MG63 (cell line): Measurements from ENCODE around the gene SLC34A3. TPM values are rescaled to one million over a fixed set of nuclear protein-coding genes. Genes with fewer than 3 reads are reported as not detected.

ENCODE experiments used
- total RNA-seq: library from RNA; depleted of rRNA; stranded (reverse); fragments of >200 nt; shearing (Covaris generic); gene quantifications from 2 replicates; pipeline ENCODE4 v1.2.3, GENCODE V29; 2014; ENCODE audit warnings: low replicate concordance; rRNA removed

The SLC34A3 gene
- total RNA-seq, 1 experiment from 2014 or later, result not detected

Other genes with a start within 250 kb of the SLC34A3 start
- not detected in 2 replicates for gene LCNL1, start 247.9 kb upstream of the SLC34A3 start, total RNA-seq
- 27.5 and 63.0 TPM in 2 replicates for gene PAXX, start 238.5 kb upstream of the SLC34A3 start, total RNA-seq
- gene CLIC3, start 234.3 kb upstream of the SLC34A3 start, total RNA-seq, result not detected in 2 replicates
- 10.9 and 11.7 TPM in 2 replicates for gene ABCA2, start 202.7 kb upstream of the SLC34A3 start, total RNA-seq
- gene FUT7, start 198.8 kb upstream of the SLC34A3 start, total RNA-seq, result not detected in 2 replicates
- gene NPDC1, start 184.7 kb upstream of the SLC34A3 start, total RNA-seq, result 86.9 and 253 TPM in 2 replicates
- not detected in 2 replicates for gene ENTPD2, start 176.8 kb upstream of the SLC34A3 start, total RNA-seq
- gene SAPCD2, start 160.3 kb upstream of the SLC34A3 start, total RNA-seq, result 20.8 and 32.5 TPM in 2 replicates
- gene UAP1L1, start 153.4 kb upstream of the SLC34A3 start, total RNA-seq, result 8.2 and 12.2 TPM in 2 replicates
- 77.1 and 83.1 TPM in 2 replicates for gene MAN1B1, start 143.9 kb upstream of the SLC34A3 start, total RNA-seq
- 53.6 and 57.8 TPM in 2 replicates for gene DPP7, start 116.2 kb upstream of the SLC34A3 start, total RNA-seq
- gene GRIN1, start 91.7 kb upstream of the SLC34A3 start, total RNA-seq, result not detected in 2 replicates
- not detected in 2 replicates for gene LRRC26, start 60.9 kb upstream of the SLC34A3 start, total RNA-seq
- gene TMEM210, start 58.8 kb upstream of the SLC34A3 start, total RNA-seq, result not detected in 2 replicates
- gene ANAPC2, start 42.3 kb upstream of the SLC34A3 start, total RNA-seq, result 31.1 and 34.6 TPM in 2 replicates
- gene SSNA1, start 42.2 kb upstream of the SLC34A3 start, total RNA-seq, result 161 and 267 TPM in 2 replicates
- gene TPRN, start 30.2 kb upstream of the SLC34A3 start, total RNA-seq, result 6.2 and 12.0 TPM in 2 replicates
- 33.5 and 61.7 TPM in 2 replicates for gene TMEM203, start 25.3 kb upstream of the SLC34A3 start, total RNA-seq
- gene NDOR1, start 25.2 kb upstream of the SLC34A3 start, total RNA-seq, result 2.0 and 5.7 TPM in 2 replicates
- not detected in 2 replicates for gene RNF208, start 8.7 kb upstream of the SLC34A3 start, total RNA-seq
- 0.89 and 1.5 TPM in 2 replicates for gene CYSRT1, start 5.7 kb upstream of the SLC34A3 start, total RNA-seq
- gene RNF224, start 3.4 kb upstream of the SLC34A3 start, total RNA-seq, result not detected in 2 replicates
- 577 and 829 TPM in 2 replicates for gene TUBB4B, start 10.4 kb downstream of the SLC34A3 start, total RNA-seq
- not detected in 2 replicates for gene STPG3, start 20.4 kb downstream of the SLC34A3 start, total RNA-seq
- gene NELFB, start 24.4 kb downstream of the SLC34A3 start, total RNA-seq, result 56.3 and 75.6 TPM in 2 replicates
- gene TOR4A, start 46.8 kb downstream of the SLC34A3 start, total RNA-seq, result 2.3 and 2.9 TPM in 2 replicates
- gene NRARP, start 71.4 kb downstream of the SLC34A3 start, total RNA-seq, result 0.16 TPM in 1 of 2 replicates, not detected in the other
- gene EXD3, start 192.3 kb downstream of the SLC34A3 start, total RNA-seq, result 1.2 TPM in 2 replicates
- not detected in 2 replicates for gene NOXA1, start 192.5 kb downstream of the SLC34A3 start, total RNA-seq
- not detected in 2 replicates for gene ENTPD8, start 210.5 kb downstream of the SLC34A3 start, total RNA-seq
- gene NSMF, start 228.4 kb downstream of the SLC34A3 start, total RNA-seq, result 21.7 and 29.1 TPM in 2 replicates